Fibroblast of pulmonary artery (primary cell): ENCODE measurements around the gene SLC7A7.

Source experiments
- DNase-seq: peaks from one replicate; pipeline ENCODE4 v3.0.0-alpha.2; 2010; ENCODE audit warnings: low read depth
- H3K4me3 ChIP-seq: replicated peaks from 2 replicates; pipeline ENCODE4 v1.5.1; 2011; ENCODE audit warnings: low read depth, mild to moderate bottlenecking, control low read depth, low read length, moderate library complexity
- TF ChIP-seq, protein P1 (sequence below): IDR thresholded peaks from 2 replicates; pipeline ENCODE4 v1.5.1; 2011; ENCODE audit warnings: mild to moderate bottlenecking, control low read depth, low read length, inconsistent platforms; ENCODE audit errors: missing control alignments

The SLC7A7 gene

DNA sequence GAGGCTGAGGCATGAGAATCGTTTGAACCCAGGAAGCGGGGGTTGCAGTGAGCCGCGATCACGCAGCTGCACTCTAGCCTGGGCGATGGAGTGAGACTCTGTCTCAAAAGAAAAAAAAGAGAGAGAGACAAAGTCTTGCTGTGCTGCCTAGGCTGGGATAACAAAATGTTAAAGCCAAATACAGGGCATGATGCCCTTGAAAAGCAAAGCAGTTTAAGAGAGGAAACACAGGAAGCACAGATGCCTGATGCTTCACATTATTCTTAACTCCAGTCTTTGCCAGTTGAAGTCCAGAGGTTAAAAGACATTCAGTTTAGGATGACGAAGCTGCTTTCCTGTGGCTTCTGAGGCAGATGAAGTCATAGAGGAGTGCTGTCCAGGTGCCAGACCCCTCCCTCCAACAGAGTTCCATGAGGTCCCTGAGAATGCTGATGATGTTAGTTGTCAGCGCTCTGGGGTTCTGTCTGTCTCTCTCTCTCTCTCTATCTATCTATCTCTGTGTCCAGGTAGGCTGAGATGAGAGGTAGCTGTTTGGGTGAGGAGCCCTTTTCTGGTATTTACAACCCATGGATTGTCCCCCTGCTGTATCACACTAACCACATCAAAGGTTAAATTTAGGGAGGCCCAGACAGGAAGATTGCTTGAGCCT is 9.6 kb upstream of the SLC7A7 start:
- peak; percentile 95 for DNase-seq
- H3K4me3 ChIP-seq, result no peak overlapping the region
- TF ChIP-seq, protein P1, sequence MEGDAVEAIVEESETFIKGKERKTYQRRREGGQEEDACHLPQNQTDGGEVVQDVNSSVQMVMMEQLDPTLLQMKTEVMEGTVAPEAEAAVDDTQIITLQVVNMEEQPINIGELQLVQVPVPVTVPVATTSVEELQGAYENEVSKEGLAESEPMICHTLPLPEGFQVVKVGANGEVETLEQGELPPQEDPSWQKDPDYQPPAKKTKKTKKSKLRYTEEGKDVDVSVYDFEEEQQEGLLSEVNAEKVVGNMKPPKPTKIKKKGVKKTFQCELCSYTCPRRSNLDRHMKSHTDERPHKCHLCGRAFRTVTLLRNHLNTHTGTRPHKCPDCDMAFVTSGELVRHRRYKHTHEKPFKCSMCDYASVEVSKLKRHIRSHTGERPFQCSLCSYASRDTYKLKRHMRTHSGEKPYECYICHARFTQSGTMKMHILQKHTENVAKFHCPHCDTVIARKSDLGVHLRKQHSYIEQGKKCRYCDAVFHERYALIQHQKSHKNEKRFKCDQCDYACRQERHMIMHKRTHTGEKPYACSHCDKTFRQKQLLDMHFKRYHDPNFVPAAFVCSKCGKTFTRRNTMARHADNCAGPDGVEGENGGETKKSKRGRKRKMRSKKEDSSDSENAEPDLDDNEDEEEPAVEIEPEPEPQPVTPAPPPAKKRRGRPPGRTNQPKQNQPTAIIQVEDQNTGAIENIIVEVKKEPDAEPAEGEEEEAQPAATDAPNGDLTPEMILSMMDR, result no peak

DNA sequence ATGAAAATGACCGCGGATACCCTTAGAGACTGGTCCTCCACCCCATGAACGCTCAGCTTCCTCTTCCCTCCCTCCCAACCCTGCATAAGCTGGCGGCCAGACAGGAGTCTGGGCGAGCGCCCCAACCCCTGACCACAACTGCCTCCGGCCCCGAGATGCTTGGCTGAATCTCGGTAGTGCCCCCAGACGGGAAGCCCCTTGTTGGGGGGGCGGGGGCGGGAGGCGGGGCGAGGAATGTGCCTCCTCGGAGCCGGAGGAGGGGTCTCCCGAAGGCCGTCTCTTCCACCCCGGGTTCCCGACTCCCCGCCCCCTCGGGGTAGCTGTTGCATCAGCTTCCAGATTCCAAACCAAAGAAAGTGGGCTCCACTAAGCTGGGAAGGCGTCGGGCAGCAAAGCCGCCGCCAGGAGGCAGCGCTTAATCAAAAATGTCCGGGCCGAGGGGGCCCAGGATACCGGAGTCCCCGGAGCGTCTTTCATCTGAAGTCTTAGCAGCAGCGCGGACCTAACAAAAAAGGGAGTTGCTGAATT is 7.4 kb upstream of the SLC7A7 start:
- TF ChIP-seq, protein P1, result peak; percentile 81
- DNase-seq, result peak; percentile 92
- peak overlapping the region; percentile 42 for H3K4me3 ChIP-seq

GRCh38 chr14:22822016-22822570 is 6.9 kb upstream of the SLC7A7 start:
- DNase-seq, result no peak
- H3K4me3 ChIP-seq, result peak overlapping the region; percentile 42
- TF ChIP-seq, protein P1, result no peak

DNA sequence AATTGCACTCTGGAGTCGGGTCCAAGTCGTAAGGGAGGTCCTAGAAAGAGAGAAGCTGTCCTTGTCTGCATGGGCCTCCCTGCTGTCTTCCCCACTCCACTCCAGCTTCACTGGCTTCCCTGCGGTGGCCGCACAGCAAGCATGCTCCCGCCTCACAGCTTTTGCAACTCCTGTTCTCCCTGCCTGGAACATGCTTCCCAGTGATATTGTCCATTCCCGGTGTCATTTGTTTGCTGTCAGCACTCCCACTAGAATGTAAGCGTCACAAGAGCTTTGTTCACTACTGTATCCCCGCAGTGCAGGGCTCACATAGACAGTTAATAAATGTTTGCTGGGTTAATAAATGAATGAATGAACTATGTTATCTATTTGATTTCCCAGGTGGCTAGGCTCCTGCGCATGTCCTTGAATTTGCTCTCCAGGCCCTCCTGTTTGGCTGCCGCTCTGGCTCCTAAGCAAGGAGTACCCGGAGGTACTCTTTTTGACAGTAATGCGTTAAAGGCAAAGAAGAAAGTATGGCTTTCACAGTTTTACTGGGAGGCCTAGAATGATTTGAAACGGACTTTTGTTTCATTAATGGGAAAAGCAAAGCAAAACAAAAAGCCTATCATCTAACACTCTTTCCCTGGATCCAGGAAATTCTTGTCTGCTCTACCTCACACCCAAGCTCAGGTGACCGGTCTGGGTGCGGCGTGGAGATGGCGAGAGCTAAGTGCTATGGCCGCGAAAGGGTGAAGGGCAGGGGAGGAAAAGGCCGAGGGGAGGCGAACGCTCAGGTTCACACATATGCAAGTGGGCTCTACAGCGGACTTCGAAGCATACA is 6.2 kb upstream of the SLC7A7 start:
- TF ChIP-seq, protein P1, result no peak
- H3K4me3 ChIP-seq, result no peak overlapping the region
- DNase-seq, result no peak

DNA sequence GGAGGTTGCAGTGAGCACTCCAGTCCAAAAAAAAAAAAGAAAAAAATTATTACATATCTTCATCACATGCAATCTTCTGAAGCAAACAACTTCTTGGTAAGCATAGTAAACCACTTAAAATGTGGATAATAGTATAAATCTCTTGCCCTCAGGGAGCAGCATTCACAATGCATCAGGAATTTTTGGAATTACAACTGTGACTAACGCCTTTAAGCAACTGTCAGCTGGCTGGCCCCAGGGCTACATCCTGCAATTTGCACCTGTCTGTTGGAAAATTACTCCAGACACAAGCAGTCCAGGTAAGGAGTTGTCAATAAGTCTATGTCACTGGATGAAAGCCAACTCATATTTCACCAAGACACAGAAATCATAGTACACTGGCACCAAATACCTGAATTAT is 5.5 kb upstream of the SLC7A7 start:
- DNase-seq, result no peak
- TF ChIP-seq, protein P1, result no peak
- no peak overlapping the region for H3K4me3 ChIP-seq

- peak overlapping the region; percentile 45 for H3K4me3 ChIP-seq
- peak; percentile 89 for DNase-seq
- TF ChIP-seq, protein P1, result no peak
These were observed 4.1 kb upstream of the SLC7A7 start for GRCh38 chr14:22819151-22819988.
